ENCODE measurements around the gene BOLL.
A peak's percentile ranks its signal among the peaks of the same experiment; 100 is the strongest.
"Not testable (repeated sequence)": the region's sequence is repeated elsewhere in the genome, so short reads cannot be mapped to it uniquely, and the experiment has no call there.

BOLL gene

GRCh38 chr2:197799068-197799467 is 13.9 kb upstream of the BOLL start:
- DNase-seq: no peak

GRCh38 chr2:197798187-197798586 is 13.1 kb upstream of the BOLL start:
- DNase-seq: no peak

GRCh38 chr2:197795277-197795676 is 10.2 kb upstream of the BOLL start:
- no peak for DNase-seq

- DNase-seq: no peak
Measured at GRCh38 chr2:197793456-197793855, 8.3 kb upstream of the BOLL start.

GRCh38 chr2:197786010-197786877 is 1.1 kb upstream of the BOLL start:
- DNase-seq: peak in 1 of 58 donors; percentile 8

- no peak for DNase-seq
Measured at GRCh38 chr2:197782126-197782525, 3.0 kb downstream of the BOLL start.

GRCh38 chr2:197779261-197779660 is 5.9 kb downstream of the BOLL start:
- no peak for DNase-seq

GRCh38 chr2:197777823-197778407 is 7.2 kb downstream of the BOLL start:
- DNase-seq: no peak

- DNase-seq: no peak
Measured at GRCh38 chr2:197760293-197760657, 24.8 kb downstream of the BOLL start.

- no peak for DNase-seq
Measured at GRCh38 chr2:197759625-197760292, 25.4 kb downstream of the BOLL start.

- no peak for DNase-seq
Measured at GRCh38 chr2:197759013-197759412, 26.1 kb downstream of the BOLL start.

GRCh38 chr2:197740200-197740599 is 44.9 kb downstream of the BOLL start:
- DNase-seq: no peak

GRCh38 chr2:197728555-197729544 is 56.3 kb downstream of the BOLL start:
- not testable (repeated sequence) for DNase-seq

GRCh38 chr2:197727011-197727410 is 58.1 kb downstream of the BOLL start:
- no peak for DNase-seq

GRCh38 chr2:197717863-197718262 is 67.3 kb downstream of the BOLL start:
- DNase-seq: no peak

GRCh38 chr2:197713271-197713670 is 71.8 kb downstream of the BOLL start:
- DNase-seq: no peak

- no peak for DNase-seq
Measured at GRCh38 chr2:197711578-197711977, 73.5 kb downstream of the BOLL start.

GRCh38 chr2:197710424-197711042 is 74.6 kb downstream of the BOLL start:
- no peak for DNase-seq

- not testable (repeated sequence) for DNase-seq
Measured at GRCh38 chr2:197709140-197709539, 76.0 kb downstream of the BOLL start.

- DNase-seq: no peak
Measured at GRCh38 chr2:197708331-197708730, 76.8 kb downstream of the BOLL start.
